ENCODE measurements around the gene TFDP2. TPM values are rescaled to one million over a fixed set of nuclear protein-coding genes. Genes with fewer than 3 reads are reported as not detected.

TFDP2 gene
- polyA plus RNA-seq, 3 donors from 2014 or later: 53.5 to 142 (median 96.2) TPM

DNA sequence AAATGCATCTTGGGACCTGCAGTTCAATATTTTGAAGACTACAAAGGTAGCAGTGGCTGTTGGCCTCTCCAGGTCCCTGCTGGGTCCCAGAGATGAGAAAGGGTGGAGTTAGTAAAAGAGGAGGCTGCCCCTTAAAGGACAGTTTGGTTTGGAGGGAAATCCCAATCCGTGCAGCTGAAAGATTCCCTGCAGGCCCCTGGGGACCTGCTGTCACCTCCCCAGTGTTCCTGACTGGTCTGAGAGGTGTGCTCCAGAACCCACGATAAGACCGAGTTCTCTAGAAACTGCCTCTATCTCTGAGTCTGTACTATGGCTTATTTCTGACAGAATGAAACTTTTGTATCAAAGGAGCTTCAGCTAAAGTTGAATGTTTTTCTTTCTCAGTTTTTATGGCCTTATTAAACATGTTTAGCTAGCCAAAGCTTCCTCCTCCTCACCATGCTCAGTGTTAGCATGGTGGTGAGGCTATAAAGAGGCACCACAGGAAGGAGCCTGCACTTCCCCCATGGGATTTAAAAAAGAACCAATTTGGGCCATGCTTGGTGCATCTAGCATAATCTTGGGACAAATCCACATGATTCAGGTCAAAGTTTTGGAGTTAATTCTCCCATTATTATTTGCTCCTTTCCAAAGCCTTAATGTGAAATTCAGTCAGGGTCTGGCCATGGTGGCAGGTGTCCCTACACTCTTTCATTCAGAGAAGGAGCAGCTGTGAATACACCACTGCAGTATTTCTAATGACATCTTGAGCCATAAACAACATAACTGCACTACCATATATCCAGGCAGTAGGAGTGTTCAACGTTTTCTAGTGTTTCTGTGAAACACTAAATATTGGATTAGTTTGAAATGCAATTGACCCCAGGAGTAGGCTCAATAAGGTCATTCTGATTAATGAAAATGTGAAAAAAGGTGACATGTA, 198.5 kb downstream of the TFDP2 start:
- H3K9me3 Mint-ChIP-seq: no peaks in the 10 kb centered on the region
- H3K4me1 Mint-ChIP-seq: peaks cover 10 to 11% of the 10 kb centered on the region in 2 donors
- DNase-seq: no peak
- peaks cover 8 to 16% (median 13%) of the 10 kb centered on the region in 3 donors for H3K36me3 Mint-ChIP-seq
- peaks cover 0 to 4% (median 2%) of the 10 kb centered on the region in 3 donors for H3K27me3 Mint-ChIP-seq (ENCODE audit: low read depth in 3 of 3)
- H3K27ac Mint-ChIP-seq: no peak overlapping the region
- H3K4me3 Mint-ChIP-seq: no peak overlapping the region

DNA sequence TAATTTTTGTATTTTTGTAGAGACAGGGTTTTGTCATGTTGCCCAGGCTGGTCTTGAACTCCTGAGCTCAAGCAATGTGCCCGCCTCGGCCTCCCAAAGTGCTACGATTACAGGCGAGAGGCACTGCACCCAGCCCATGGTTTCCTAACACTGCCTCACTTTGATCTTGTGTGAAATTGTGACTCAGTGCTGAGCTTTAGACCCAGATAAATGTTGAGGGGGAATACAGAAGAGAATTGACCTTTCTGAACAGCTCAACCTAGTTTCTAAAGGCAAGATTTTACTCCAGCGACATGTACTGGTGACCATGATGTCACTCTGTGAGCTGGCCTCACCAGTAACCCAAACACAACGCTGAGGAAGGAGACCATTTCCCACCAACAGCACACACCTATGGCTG, 199.4 kb downstream of the TFDP2 start:
- Mint-ChIP-seq H3K4me3 (no peak overlapping the region), H3K27me3 (ENCODE audit: low read depth in 3 of 3) (peaks cover 0 to 5% (median 2%) of the 10 kb centered on the region in 3 donors), H3K36me3 (peaks cover 8 to 16% (median 13%) of the 10 kb centered on the region in 3 donors), H3K27ac (no peak overlapping the region), H3K4me1 (peaks cover 3 to 4% of the 10 kb centered on the region in 2 donors), H3K9me3 (no peaks in the 10 kb centered on the region)
- DNase-seq: no peak

DNA sequence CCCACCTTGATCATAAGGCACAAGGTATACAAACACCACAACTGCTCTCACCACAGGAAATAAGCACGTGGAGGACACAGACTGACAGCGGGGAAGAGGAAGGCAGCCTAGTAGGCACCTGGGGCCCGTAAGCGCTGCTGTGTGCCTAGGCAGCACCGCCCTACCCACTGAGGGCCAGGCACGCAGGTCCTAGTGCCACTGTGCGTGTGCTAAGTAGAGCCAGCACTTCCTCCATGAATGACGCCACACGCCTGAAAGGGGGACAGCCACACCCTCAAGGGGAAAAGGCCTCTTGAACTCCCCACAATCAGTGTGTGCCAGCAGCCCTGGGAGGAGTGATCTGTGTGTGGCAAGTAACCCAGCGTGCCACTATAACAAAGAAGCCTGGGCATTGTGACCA, 199.9 kb downstream of the TFDP2 start:
- Mint-ChIP-seq H3K9me3 (no peaks in the 10 kb centered on the region), H3K4me1 (peaks cover 0 to 3% of the 10 kb centered on the region in 2 donors), H3K36me3 (peaks cover 8 to 16% (median 13%) of the 10 kb centered on the region in 3 donors), H3K27me3 (ENCODE audit: low read depth in 3 of 3) (peaks cover 0 to 4% (median 2%) of the 10 kb centered on the region in 3 donors), H3K4me3 (no peak overlapping the region), H3K27ac (no peak overlapping the region)
- no peak for DNase-seq

DNA sequence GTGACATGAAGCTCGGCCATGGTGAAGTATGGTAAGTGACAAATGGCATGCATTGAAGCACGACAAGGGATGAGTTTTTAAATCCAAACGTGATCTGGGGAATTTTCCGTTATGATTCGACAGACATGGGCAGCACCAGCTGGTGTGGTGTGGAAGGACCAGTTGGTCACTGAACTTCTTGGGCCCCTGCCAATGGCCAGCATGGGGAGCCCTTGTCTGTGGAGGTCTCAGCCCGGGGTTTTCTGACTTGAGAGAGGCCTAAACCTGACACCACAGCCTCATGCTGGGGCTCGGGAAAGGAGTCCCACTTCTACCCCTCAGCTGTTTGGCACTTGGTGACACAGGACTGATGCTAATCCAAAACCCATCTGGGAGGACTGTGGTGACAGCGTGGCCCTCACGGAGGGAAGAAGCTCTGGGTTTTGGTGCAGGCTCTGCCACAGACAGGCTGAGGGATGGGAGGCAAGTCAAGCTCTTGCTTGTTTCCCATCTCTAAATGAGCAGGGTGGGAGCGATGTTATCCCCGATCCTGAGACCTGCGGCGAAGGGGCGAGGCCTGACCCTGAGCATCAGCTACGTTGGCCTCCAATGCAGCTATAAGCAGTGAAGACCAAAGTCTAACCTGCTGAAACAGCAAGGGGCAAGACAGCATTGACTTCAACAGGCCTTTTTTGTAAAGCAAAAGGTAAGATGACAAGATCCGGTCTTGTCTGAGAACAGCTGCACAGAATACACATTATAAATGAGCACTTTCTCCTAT, 203.4 kb downstream of the TFDP2 start:
- H3K4me1 Mint-ChIP-seq: peaks cover 11 to 14% of the 10 kb centered on the region in 2 donors
- no peak for DNase-seq
- H3K27ac Mint-ChIP-seq: no peak overlapping the region
- no peaks in the 10 kb centered on the region for H3K9me3 Mint-ChIP-seq
- no peak overlapping the region for H3K4me3 Mint-ChIP-seq
- H3K27me3 Mint-ChIP-seq (ENCODE audit: low read depth in 3 of 3): peaks cover 0 to 3% (median 2%) of the 10 kb centered on the region in 3 donors
- H3K36me3 Mint-ChIP-seq: peaks cover 0 to 3% (median 0%) of the 10 kb centered on the region in 3 donors

DNA sequence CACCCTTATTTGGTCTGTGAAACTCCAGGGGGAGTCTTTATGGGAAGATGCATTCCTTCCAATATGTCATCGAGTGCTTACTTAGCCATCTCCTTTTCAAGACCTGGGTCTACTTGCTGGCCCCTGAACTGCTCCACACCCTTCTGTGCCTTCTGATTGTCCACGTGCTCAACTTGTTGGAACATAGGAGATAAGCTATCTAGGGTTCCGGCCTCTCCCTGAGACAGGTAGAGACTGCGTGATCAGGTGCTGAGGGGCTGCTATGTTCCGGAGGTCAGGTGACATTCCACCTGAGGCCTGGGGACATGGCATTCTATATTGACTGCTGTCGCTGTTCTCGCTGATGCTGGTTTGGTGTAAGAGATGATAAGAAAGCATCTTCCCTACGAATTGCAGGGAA, 207.3 kb downstream of the TFDP2 start:
- H3K4me1 Mint-ChIP-seq: peaks cover 10 to 16% of the 10 kb centered on the region in 2 donors
- no peak overlapping the region for H3K27ac Mint-ChIP-seq
- peaks cover 0 to 3% (median 2%) of the 10 kb centered on the region in 3 donors for H3K27me3 Mint-ChIP-seq (ENCODE audit: low read depth in 3 of 3)
- no peak for DNase-seq
- no peaks in the 10 kb centered on the region for H3K9me3 Mint-ChIP-seq
- no peak overlapping the region for H3K4me3 Mint-ChIP-seq
- H3K36me3 Mint-ChIP-seq: no peaks in the 10 kb centered on the region

DNA sequence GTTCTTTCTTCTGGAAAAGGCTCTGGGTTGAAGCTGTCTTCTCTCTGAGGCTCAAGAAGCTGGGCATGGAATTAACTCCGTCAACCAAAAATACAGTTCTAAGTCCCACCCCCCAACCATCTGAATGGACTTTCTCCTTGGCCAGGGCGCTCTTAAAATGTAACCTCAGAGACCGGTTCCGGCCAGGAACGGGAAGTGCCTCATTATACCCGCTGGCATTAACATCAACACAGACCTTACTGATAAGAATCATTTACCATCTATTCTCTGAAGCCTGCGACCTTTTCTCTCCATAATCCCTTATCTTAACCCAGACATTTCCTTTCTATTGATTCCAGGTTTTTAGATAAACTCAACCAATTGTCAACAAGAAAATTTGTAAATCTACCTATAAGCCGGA, 208.3 kb downstream of the TFDP2 start:
- Mint-ChIP-seq H3K9me3 (no peaks in the 10 kb centered on the region), H3K4me3 (peak overlapping the region in 3 of 5 donors; percentile 18 to 60 (median 28)), H3K27ac (peak overlapping the region in 2 of 6 donors; percentile 11 to 64), H3K4me1 (peaks cover 10 to 16% of the 10 kb centered on the region in 2 donors), H3K36me3 (no peaks in the 10 kb centered on the region), H3K27me3 (ENCODE audit: low read depth in 3 of 3) (peaks cover 0 to 3% (median 1%) of the 10 kb centered on the region in 3 donors)
- DNase-seq: no peak

DNA sequence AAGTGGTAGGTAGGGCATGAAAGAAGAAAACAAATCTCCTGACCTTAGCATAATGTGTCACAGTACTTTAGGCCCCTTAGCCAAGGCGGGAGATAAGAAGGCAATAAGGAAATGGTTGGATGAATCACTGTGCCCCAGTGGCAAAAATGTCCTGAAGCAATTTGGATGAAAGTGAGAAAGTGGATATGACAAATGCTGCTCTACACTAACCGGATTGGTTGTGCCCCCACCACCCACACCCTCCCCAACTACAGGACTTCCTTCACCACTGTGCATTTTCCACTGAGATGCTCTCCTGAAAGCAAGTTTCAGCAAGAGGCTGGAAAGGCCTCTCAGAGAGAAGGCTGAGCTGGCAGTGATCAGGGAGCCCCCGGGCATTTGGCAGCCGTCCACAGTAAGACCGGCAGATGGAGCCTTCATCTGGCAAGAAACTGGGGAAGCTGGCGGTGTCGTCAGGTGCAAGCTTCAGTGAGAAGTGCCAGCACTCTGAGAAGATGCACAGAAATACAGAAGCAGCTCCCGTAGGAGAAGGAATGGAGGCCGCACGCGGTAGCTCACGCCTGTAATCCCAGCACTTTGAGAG, 209.1 kb downstream of the TFDP2 start:
- H3K27me3 Mint-ChIP-seq (ENCODE audit: low read depth in 3 of 3): no peaks in the 10 kb centered on the region
- H3K9me3 Mint-ChIP-seq: no peaks in the 10 kb centered on the region
- no peak overlapping the region for H3K4me3 Mint-ChIP-seq
- H3K36me3 Mint-ChIP-seq: no peaks in the 10 kb centered on the region
- no peak for DNase-seq
- H3K4me1 Mint-ChIP-seq: peaks cover 10 to 16% of the 10 kb centered on the region in 2 donors
- peak overlapping the region in 1 of 6 donors; percentile 22 for H3K27ac Mint-ChIP-seq

DNA sequence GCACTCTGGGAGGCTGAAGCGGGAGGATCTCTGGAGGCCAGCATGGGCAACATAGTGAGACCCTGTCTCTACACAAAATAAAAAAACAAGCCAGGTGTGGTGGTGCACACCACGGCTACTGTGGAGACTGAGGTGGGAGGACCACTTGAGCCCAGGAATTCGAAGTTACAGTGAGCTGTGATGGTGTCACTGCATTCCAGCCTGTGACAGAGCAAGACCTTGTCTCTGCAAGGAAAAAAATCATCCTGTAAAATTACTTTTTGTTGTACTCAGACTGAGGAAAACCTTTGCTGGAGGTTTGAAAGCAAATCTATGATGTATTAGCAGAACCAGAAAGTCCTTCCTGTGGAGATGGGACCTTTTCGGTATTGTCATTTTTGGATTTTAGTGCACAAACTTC, 209.6 kb downstream of the TFDP2 start:
- Mint-ChIP-seq H3K27me3 (ENCODE audit: low read depth in 3 of 3) (no peaks in the 10 kb centered on the region), H3K27ac (no peak overlapping the region), H3K4me1 (peaks cover 10 to 16% of the 10 kb centered on the region in 2 donors)

DNA sequence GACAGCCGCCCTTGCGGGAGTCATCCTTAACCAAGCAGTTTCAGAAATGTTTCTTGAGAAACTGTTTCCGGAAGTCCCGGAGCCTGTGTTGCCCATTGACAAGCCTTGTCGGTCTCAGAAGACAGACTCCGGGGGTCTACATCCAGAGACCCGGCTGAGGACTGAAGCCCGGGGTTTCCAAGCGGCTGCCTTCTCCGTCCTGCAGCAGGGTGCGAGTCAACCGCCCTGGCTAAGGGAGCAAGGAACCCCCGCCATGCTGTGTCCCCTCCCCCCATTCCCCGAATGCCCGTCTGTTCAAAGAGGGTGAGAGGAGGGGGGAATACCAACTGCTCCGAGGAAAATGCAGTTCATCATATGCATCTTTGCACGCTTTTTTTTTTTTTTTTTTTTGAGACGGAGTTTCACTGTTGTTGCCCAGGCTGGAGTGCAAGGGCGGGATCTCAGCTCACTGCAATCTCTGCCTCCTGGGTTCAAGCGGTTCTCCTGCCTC, 211.3 kb downstream of the TFDP2 start:
- H3K4me1 Mint-ChIP-seq: peaks cover 10 to 16% of the 10 kb centered on the region in 2 donors
- no peak overlapping the region for H3K27ac Mint-ChIP-seq
- H3K4me3 Mint-ChIP-seq: no peak overlapping the region
- H3K36me3 Mint-ChIP-seq: no peaks in the 10 kb centered on the region
- no peak for DNase-seq
- no peaks in the 10 kb centered on the region for H3K27me3 Mint-ChIP-seq (ENCODE audit: low read depth in 3 of 3)
- no peaks in the 10 kb centered on the region for H3K9me3 Mint-ChIP-seq

More for the DNA sequence above, 209.6 kb downstream of the TFDP2 start:
- no peak for DNase-seq
- Mint-ChIP-seq H3K36me3 (no peaks in the 10 kb centered on the region), H3K4me3 (no peak overlapping the region), H3K9me3 (no peaks in the 10 kb centered on the region)

DNA sequence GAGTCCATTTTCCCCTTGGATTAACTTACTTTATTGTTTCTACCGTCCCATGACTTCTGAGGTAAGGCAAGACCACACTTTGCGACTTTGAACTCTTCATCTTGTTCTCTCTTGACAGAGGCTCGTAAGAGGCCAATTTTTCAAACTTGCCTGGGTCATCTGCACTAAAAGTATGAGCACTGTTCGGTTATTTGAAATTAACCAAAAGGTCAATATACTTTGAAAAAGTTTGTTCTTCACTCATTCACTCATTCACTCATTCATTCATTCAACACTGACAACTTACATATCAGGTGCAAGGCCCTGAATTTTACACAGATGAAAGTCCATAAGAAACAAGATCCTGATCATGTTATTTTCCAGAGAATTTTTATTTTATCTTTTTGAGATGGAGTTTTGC, 215.0 kb downstream of the TFDP2 start:
- Mint-ChIP-seq H3K9me3 (no peaks in the 10 kb centered on the region), H3K27me3 (ENCODE audit: low read depth in 3 of 3) (no peaks in the 10 kb centered on the region), H3K27ac (no peak overlapping the region), H3K36me3 (no peaks in the 10 kb centered on the region), H3K4me1 (no peaks in the 10 kb centered on the region), H3K4me3 (no peak overlapping the region)
- DNase-seq: no peak

DNA sequence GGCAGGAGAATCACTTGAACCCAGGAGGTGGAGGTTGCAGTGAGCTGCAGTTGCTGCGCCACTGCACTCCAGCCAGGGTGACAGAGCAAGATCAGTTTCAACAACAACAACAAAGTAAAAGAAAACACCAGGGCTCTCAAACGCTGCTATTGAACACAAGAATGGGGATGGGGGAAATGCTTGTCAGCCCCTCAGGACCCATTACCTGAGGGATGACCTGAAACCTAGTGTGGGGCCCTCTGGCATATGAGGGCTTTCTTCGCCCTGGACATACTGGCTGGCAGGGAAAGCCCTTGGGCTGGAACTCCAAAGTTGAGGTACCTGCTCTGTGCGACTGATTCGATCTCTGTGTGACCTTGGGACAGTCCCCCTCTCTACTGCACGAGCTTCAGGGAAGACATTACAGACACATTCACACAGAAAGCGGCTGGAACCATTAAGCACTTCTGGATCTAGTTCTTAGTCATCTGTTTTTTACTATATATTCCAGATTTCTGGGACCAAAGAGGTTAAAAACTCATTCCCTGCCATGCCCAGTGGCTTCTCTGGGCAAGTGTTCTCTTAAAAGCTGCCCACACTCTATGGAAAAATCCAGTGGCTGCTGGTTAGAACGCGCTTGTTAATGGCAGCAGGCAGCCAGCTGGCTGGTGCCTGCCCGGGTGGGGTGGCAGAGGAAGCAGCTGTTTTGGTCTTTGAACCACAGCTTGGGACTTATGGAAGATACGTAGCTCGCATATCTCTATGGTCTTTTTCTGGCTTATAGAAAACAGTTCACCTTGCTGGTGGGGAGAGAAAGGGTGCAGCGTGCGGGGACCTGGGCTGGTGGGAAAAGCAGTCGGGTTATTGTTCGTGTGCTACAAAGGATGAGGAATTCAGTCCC, 215.7 kb downstream of the TFDP2 start:
- Mint-ChIP-seq H3K9me3 (no peaks in the 10 kb centered on the region), H3K4me3 (no peak overlapping the region), H3K36me3 (peaks cover 0 to 2% (median 0%) of the 10 kb centered on the region in 3 donors), H3K27me3 (ENCODE audit: low read depth in 3 of 3) (no peaks in the 10 kb centered on the region), H3K4me1 (no peaks in the 10 kb centered on the region), H3K27ac (no peak overlapping the region)
- DNase-seq: no peak

DNA sequence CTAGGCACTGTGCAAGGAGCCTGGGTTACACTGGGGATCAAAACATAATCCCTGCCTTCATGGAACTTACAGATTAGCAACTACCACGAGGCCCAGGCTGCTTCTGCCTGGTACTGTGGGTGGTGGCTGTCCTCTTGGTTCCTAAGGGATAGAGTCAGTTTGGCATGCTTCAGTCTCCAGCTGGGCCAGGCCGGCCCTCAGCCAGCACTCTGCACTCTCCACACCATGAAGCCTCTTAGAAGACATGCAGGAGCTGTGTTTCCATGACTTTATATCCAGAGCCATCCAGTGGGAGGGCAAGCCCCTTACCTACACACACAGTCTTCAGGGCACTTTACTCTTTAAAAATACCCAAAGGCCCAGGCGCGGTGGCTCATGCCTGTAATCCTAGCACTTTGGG, 218.5 kb downstream of the TFDP2 start:
- H3K36me3 Mint-ChIP-seq: peaks cover 0 to 10% (median 7%) of the 10 kb centered on the region in 3 donors
- no peak overlapping the region for H3K4me3 Mint-ChIP-seq
- no peaks in the 10 kb centered on the region for H3K27me3 Mint-ChIP-seq (ENCODE audit: low read depth in 3 of 3)
- no peaks in the 10 kb centered on the region for H3K9me3 Mint-ChIP-seq
- no peak overlapping the region for H3K27ac Mint-ChIP-seq
- no peak for DNase-seq
- no peaks in the 10 kb centered on the region for H3K4me1 Mint-ChIP-seq

Data from immature natural killer cell (primary cell).